HCEC 1CT (cell line): ENCODE results near the gene ALDOB.

ENCODE experiments used
- DNase-seq: peaks from one replicate; pipeline ENCODE4 v3.0.0-alpha.2; 2017

ALDOB gene

GRCh38 chr9:101453776-101454570 is 18.4 kb upstream of the ALDOB start:
- DNase-seq, result peak; percentile 71

- DNase-seq, result no peak
Measured at GRCh38 chr9:101451498-101451897, 15.9 kb upstream of the ALDOB start.

GRCh38 chr9:101450931-101451330 is 15.4 kb upstream of the ALDOB start:
- no peak for DNase-seq

DNA sequence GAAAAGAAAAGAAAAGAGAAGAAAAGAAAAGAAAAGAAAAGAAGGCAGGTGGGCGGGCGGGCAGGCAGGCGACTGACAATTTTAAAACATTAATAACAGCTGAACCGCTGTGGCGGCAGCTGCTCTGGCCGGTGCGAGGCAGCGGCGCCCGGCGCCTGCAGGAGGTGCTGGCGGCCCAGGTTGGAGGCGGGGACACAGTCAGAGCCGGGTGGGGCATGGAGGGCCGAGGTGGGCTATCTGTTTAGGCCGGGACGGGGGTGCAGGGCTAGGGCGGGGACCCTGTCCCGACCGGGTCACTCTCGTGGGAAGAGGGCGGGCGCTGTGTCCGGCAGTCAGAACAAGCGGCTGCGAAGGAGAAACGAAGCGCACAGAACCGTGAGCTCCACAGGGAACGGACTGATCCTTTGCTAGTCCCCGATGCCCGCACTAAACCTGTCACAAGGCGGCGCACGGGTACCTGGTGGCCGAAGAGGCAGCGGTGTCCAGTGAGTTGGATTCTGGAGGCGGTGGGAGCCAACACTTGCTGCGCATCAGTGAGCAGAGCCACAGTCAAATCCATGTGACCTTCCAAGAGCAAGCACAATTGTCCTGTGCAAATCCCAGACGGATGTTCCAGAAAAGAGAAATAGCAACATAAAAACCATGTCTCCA is 13.6 kb upstream of the ALDOB start:
- DNase-seq, result peak; percentile 51

DNA sequence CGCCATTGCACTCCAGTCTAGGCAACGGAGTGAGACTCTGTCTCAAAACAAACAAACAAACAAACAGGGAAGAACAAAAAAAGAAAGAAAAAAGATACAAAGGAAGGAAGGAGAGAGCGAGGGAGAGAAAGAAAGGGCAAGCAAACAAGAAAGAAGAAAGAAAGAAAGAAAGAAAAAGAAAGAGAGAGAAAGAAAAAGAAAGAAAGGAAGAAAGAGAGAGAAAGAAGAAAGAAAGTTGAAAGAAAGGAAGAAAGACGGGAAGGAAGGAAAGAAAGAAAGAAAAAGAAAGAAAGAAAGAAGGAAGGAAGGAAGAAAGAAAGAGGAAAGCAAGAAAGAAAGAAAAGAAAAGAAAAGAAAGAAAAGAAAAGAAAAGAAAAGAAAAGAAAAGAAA is 13.1 kb upstream of the ALDOB start:
- no peak for DNase-seq

DNA sequence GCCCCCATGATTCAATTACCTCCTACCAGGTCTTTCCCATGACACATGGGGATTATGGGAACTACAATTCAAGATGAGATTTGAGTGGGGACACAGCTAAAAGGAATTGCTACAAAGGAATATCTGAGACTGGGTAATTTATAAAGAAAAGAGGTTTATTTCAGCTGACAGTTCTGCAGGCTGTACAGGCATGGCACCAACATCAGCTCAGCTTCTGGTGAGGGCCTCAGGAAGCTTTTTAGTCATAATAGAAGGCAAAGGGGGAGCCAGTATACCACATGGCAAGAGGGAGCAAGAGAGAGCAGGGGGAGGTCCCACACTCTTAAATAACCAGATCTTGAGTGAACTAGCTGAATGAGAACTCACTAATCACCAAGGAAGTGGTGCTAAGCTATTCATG is 11.2 kb upstream of the ALDOB start:
- DNase-seq, result no peak

GRCh38 chr9:101445353-101446029 is 9.9 kb upstream of the ALDOB start:
- DNase-seq, result no peak

DNA sequence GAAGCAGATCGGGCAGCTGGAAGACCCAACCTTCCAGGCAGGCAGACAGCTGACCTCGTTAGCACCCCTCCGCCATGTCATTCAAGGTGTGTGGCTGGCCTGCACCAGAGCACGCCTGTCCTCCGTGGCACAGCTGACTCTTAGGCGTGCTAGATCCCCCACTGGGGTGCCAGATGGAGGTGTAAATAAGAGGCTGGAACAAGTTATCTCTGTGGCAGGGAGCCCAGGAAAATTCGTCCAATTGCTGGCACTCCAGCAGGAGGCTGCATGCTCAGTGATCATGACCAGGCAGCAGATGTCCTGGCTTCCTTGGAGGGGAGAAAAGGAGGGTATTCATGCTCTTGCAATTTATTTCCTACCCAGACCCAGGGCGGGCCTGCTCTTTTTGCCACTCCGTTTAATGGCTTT is 7.8 kb upstream of the ALDOB start:
- DNase-seq, result no peak

DNA sequence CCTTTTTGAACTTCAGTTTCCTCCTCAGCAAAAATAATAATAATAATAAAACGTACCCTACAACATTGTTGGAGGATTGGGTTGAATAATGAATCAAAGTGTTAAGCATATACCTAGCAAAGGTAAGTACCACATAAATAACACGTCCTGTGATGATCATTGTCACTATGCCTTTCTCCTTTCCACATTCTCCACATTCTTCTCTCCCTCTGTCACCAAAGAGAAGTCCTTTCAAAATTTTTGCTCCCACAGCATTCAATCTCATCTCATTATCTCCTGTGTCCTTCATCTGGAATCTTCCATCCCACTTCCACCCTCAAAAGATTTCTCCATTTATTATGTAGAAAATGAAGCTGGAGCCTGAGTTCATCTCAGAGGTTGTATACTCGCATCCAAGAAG is 7.2 kb upstream of the ALDOB start:
- DNase-seq, result no peak

GRCh38 chr9:101442318-101442717 is 6.7 kb upstream of the ALDOB start:
- no peak for DNase-seq

DNA sequence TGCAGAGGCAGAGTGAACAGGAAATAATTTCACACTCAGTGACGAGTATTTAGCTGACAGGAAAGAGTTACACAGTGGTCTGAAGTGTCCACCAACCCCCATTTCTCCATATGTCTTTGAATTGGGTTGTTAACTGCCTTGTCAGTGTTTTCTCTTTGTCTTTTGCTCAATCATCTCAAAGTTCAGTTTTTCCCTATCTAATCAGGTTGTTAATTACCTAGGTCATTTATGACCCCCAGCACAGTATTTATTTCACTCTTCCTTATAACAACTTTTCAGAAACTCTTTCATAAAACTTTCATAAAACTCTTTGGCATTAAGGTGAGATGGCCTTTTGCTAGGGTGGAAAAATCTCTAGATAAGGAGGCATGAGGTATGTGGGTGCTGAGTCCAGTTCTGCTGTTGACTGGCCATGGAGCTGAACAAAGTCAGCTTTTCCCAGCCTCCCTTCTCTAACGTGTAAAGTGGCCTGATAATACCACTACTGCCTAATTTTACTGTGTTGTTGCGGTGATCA is 5.2 kb upstream of the ALDOB start:
- DNase-seq, result no peak

- DNase-seq, result no peak
Measured at GRCh38 chr9:101438523-101438922, 2.9 kb upstream of the ALDOB start.

GRCh38 chr9:101437806-101438232 is 2.2 kb upstream of the ALDOB start:
- no peak for DNase-seq

DNA sequence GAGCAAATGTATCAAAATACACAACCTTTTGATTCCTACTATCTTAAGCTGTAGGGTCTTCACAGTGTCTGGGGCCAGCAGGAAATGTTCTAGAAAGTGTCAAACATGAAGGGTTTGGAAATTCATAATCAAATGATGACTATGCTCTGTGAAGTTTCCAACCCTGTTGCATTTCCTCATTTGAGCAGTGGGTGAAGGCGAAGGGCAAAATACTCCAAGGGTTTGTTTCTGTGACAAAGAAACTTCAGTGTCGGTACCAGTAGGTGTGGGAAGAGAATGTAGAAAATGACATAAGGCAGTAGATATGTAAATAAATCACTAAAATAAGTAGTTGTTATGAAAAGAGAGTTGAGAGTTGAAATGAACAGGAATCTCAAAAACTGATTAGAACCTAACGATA is 576 bp downstream of the ALDOB start:
- no peak for DNase-seq

- no peak for DNase-seq
Measured at GRCh38 chr9:101433229-101433628, 2.3 kb downstream of the ALDOB start.

DNA sequence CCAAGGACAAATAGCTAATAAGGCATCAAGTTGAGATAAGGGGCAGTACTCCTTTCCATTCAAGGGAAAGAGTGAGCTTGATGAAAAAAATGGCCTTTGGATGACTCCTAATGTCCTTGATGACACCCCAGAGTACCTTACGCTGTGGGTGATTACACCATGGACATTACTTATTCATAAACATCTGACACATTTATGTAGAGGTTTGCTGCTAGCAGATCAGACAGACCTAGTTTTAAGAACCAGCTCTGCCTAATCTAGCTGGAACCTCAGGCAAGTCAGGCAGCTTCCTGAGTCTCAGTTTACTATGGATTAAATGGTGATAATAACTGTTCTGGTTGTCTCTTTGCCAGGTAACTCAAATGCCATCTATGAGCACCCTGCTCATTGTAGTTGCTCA is 2.8 kb downstream of the ALDOB start:
- DNase-seq, result no peak

- DNase-seq, result no peak
Measured at GRCh38 chr9:101432171-101432570, 3.4 kb downstream of the ALDOB start.

GRCh38 chr9:101429736-101430135 is 5.8 kb downstream of the ALDOB start:
- no peak for DNase-seq

- no peak for DNase-seq
Measured at GRCh38 chr9:101428909-101429308, 6.7 kb downstream of the ALDOB start.

GRCh38 chr9:101427957-101428655 is 7.5 kb downstream of the ALDOB start:
- DNase-seq, result no peak

DNA sequence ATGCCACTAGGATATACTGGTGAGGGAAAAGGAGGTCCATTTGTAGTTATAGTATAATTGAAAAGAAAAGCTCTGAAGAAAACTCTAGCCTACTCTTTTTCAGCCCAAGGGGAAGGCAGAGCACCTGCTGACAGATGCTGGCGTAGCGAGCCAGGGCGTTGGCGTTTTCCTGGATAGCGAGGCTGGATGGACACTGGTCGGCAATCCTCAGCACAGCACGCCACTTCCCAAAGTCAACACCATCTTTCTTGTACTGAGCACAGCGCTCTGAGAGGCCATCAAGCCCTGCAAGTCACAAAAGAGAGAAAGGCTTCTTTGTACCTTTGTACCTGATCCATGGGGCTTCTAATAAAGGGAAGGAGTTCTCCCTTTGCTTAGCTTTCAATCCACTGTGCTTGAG is 8.2 kb downstream of the ALDOB start:
- no peak for DNase-seq

DNA sequence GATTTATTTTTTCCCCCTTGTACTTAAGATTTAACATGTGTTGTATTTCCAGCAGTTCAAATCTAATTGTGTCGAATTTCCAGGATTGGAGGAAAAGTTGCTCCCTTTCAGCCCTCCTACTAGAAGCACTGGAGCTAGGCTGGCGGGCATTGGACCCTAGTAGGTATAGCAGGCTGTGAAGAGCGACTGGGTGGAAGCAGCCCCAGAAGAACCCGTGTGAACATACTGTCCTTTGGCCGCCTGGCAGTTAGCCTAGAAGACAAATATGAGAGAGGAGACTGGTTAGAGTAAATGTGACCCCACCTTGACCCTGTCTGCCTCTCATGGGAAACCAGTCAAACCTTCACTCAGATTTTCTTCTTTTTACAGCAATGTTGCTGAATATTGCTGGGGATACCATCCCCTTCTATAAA is 13.9 kb downstream of the ALDOB start:
- DNase-seq, result no peak

DNA sequence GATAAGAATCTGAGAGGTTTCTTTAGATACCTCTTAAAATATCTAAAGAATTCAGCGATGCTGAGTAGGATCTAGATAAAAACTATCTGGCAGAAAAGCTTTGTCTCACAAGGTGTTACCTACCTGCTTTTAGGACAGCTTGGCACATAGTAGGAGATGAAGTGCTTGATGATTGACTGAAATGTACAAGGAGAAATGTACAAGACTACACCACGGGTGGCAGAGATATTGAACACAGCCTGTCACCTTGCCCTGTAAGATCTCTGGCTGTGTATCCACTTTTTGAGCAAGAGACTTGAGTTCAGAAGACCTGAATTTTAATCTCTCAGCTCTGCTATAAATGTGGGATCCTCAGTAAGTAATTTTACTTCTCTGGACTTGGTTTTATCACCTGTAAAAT is 15.7 kb downstream of the ALDOB start:
- no peak for DNase-seq
